HEK293T (cell line): ENCODE measurements around the gene DIPK1A.

Source experiments
- CTCF ChIA-PET: fragments of 350-600 bp; formaldehyde crosslinking; extraction: SDS; loops from one replicate; lab custom pipeline; 2021; ENCODE audit warnings: antibody characterized with exemption, inconsistent platforms; lab: Yijun Ruan, JAX
- POLR2A ChIA-PET: fragments of 350-600 bp; formaldehyde crosslinking; extraction: SDS; loops from one replicate; lab custom pipeline; 2020; ENCODE audit warnings: antibody characterized with exemption, inconsistent platforms; lab: Yijun Ruan, JAX
- DNase-seq: peaks from one replicate; pipeline ENCODE4 v3.0.0; 2012; ENCODE audit warnings: mixed read lengths; ENCODE audit errors: extremely low spot score
- ARNT ChIP-seq: fragments of 450-650 bp; IDR thresholded peaks from 2 replicates; pipeline ENCODE4 v1.6.1; 2017; ENCODE audit warnings: mild to moderate bottlenecking
- BHLHE40 ChIP-seq: fragments of 450-650 bp; IDR thresholded peaks from 2 replicates; pipeline ENCODE4 v1.6.1; 2016; ENCODE audit warnings: mild to moderate bottlenecking, moderate library complexity, borderline replicate concordance
- CTBP1 ChIP-seq: fragments of 450-650 bp; IDR thresholded peaks from 2 replicates; pipeline ENCODE4 v1.6.1; 2016; ENCODE audit warnings: borderline replicate concordance
- ELF4 ChIP-seq: fragments of 450-650 bp; IDR thresholded peaks from 2 replicates; pipeline ENCODE4 v1.6.1; 2017; ENCODE audit warnings: antibody characterized with exemption
- FOXA1 ChIP-seq: fragments of 450-650 bp; IDR thresholded peaks from 2 replicates; pipeline ENCODE4 v1.6.1; 2016; ENCODE audit warnings: mild to moderate bottlenecking
- FOXK2 ChIP-seq: fragments of 450-650 bp; IDR thresholded peaks from 2 replicates; pipeline ENCODE4 v1.6.1; 2016; ENCODE audit warnings: mild to moderate bottlenecking
- FOXM1 ChIP-seq: fragments of 450-650 bp; IDR thresholded peaks from 2 replicates; pipeline ENCODE4 v1.6.1; 2017; ENCODE audit warnings: mild to moderate bottlenecking, borderline replicate concordance
- HDGF ChIP-seq: fragments of 450-650 bp; IDR thresholded peaks from 2 replicates; pipeline ENCODE4 v1.6.1; 2017; ENCODE audit warnings: antibody characterized with exemption, borderline replicate concordance
- L3MBTL2 ChIP-seq: fragments of 450-650 bp; conservative IDR thresholded peaks from 2 replicates; pipeline ENCODE4 v1.6.1; 2016; ENCODE audit warnings: mild to moderate bottlenecking
- LEF1 ChIP-seq: fragments of 450-650 bp; IDR thresholded peaks from 2 replicates; pipeline ENCODE4 v1.6.1; 2017; ENCODE audit warnings: mild to moderate bottlenecking, borderline replicate concordance
- NFRKB ChIP-seq: fragments of 450-650 bp; IDR thresholded peaks from 2 replicates; pipeline ENCODE4 v1.6.1; 2016; ENCODE audit warnings: mild to moderate bottlenecking, moderate library complexity
- SP1 ChIP-seq: fragments of 450-650 bp; IDR thresholded peaks from 2 replicates; pipeline ENCODE4 v1.6.1; 2017
- SUZ12 ChIP-seq: fragments of 450-650 bp; IDR thresholded peaks from 2 replicates; pipeline ENCODE4 v1.6.1; 2016; ENCODE audit warnings: mild to moderate bottlenecking
- TARDBP ChIP-seq: fragments of 450-650 bp; IDR thresholded peaks from 2 replicates; pipeline ENCODE4 v1.6.1; 2016
- ZNF384 ChIP-seq: fragments of 450-650 bp; IDR thresholded peaks from 2 replicates; pipeline ENCODE4 v1.6.1; 2016
- TF ChIP-seq, protein P1 (sequence below): fragments of 450-650 bp; IDR thresholded peaks from 2 replicates; pipeline ENCODE4 v1.6.1; 2016

Gene DIPK1A

DNA sequence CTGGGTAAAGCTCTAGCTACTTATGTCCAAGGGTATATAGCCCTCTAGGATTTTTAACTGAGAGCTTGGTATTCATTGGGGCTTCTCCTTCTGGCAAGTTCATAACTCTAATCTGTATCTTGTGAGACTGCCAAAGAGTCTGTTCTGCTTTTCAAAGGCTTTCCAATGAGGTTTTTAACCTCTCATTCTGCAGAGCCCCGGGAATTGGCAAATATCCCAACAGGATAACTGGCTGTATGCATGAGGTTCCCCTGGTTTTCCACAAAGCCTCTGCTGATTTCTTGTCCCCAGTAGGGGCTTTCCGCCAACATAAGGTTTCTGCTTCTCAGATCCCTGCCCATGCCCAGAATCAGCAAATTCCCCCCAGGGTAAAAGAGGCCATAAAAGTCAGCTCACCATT is 88.5 kb downstream of the DIPK1A start:
- DNase-seq, result no peak
- ChIA-PET POLR2A (no interaction called here), CTCF (no interaction called here)
- TF ChIP-seq ARNT, result no peak
- no peak for TF ChIP-seq ELF4
- no peak for TF ChIP-seq SUZ12
- TF ChIP-seq NFRKB, result no peak
- no peak for TF ChIP-seq HDGF
- TF ChIP-seq SP1, result no peak
- TF ChIP-seq L3MBTL2, result no peak
- no peak for TF ChIP-seq ZNF384
- TF ChIP-seq BHLHE40, result no peak
- TF ChIP-seq LEF1, result no peak
- TF ChIP-seq FOXA1, result no peak
- TF ChIP-seq FOXK2, result no peak
- TF ChIP-seq FOXM1, result no peak
- no peak for TF ChIP-seq CTBP1
- TF ChIP-seq, protein P1, sequence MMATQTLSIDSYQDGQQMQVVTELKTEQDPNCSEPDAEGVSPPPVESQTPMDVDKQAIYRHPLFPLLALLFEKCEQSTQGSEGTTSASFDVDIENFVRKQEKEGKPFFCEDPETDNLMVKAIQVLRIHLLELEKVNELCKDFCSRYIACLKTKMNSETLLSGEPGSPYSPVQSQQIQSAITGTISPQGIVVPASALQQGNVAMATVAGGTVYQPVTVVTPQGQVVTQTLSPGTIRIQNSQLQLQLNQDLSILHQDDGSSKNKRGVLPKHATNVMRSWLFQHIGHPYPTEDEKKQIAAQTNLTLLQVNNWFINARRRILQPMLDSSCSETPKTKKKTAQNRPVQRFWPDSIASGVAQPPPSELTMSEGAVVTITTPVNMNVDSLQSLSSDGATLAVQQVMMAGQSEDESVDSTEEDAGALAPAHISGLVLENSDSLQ, result no peak
- no peak for TF ChIP-seq TARDBP

DNA sequence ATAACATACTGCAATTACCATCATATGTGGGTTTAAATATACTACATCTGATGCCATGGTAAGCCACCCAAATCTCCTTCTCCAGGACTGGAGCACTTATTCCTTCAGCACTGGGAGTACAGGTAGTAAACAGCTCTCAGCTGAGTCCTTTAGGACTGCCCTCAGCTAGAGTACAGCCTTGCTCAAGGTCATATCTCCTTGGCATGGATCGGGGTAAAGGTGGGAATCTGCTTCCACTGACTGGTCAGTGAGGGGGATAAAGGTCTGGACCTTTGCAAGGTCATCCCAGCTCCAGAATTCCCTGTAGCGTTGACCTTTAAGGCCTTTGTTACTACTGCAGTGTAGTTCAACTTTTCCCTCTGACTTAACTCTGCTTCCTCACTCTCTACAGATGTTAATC is 90.7 kb downstream of the DIPK1A start:
- ChIA-PET POLR2A (no interaction called here), CTCF (interaction anchor here (0.6 to 1.4 kb wide), 2 partner anchors 108 to 124 kb away, joined by 4 to 5 read pairs; no protein-coding TSS in a partner anchor)
- no peak for DNase-seq
- TF ChIP-seq ELF4, result no peak
- no peak for TF ChIP-seq BHLHE40
- no peak for TF ChIP-seq FOXK2
- no peak for TF ChIP-seq SP1
- TF ChIP-seq HDGF, result no peak
- no peak for TF ChIP-seq L3MBTL2
- TF ChIP-seq SUZ12, result no peak
- TF ChIP-seq NFRKB, result no peak
- TF ChIP-seq, protein P1, result no peak
- TF ChIP-seq FOXM1, result no peak
- TF ChIP-seq LEF1, result no peak
- no peak for TF ChIP-seq ARNT
- TF ChIP-seq TARDBP, result no peak
- TF ChIP-seq CTBP1, result no peak
- no peak for TF ChIP-seq ZNF384
- no peak for TF ChIP-seq FOXA1

DNA sequence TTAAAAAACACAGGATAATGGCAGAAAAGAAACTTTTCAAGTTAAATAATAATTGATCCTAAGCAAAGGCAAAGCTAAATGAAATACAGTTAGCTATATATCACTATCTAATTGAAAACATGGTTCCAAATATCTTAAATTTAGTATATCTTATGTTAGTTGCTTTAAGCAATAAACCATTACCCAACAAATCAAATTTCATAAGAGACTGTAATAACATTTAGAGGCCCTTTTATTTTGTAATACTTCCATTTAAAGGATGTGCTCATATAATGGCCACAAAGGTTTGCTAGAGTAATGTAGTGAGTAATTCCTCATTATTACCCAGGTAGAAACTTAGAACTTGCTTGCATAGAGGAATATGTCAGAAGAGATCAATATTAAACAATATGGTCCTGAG is 97.1 kb downstream of the DIPK1A start:
- CTCF ChIA-PET, result interaction anchor here (0.8 to 1.0 kb wide), 2 partner anchors 130 to 139 kb away, joined by 3 to 4 read pairs; no protein-coding TSS in a partner anchor
- POLR2A ChIA-PET, result interaction anchor here (0.7 kb wide), 1 partner anchor 87 kb away, joined by 4 read pairs; no protein-coding TSS in a partner anchor
- no peak for TF ChIP-seq L3MBTL2
- TF ChIP-seq NFRKB, result no peak
- TF ChIP-seq, protein P1, result no peak
- TF ChIP-seq ELF4, result no peak
- no peak for TF ChIP-seq FOXA1
- no peak for TF ChIP-seq BHLHE40
- TF ChIP-seq CTBP1, result no peak
- TF ChIP-seq LEF1, result no peak
- TF ChIP-seq FOXM1, result no peak
- TF ChIP-seq SP1, result no peak
- no peak for TF ChIP-seq ARNT
- no peak for TF ChIP-seq TARDBP
- DNase-seq, result no peak

DNA sequence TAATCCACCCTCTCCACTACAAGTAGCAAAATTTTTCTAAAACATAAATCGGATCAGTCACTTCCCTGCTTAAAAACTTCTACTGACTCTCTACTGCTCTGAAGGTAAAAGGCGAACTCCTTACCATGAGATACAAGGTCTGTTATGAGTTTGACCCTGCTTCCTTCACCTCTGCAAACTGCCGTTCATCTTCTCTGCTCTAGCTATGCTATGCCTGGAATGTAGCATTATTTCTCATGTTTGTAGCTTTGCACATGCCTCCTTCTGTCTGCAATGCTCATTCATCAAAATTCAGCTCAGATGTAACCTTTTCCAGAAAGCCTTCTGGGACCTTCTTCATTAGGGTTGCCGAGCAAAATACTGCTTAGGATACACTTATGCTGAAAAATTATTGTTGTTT is 98.7 kb downstream of the DIPK1A start:
- ChIA-PET CTCF (no interaction called here), POLR2A (interaction anchor here (1.1 kb wide), 1 partner anchor 98 kb away, joined by 4 read pairs; the partner anchor contains the start of gene DIPK1A)
- DNase-seq, result no peak
- TF ChIP-seq, protein P1, result no peak
- TF ChIP-seq SUZ12 (no peak), NFRKB (no peak), L3MBTL2 (no peak), FOXK2 (no peak), HDGF (no peak), ELF4 (no peak)

DNA sequence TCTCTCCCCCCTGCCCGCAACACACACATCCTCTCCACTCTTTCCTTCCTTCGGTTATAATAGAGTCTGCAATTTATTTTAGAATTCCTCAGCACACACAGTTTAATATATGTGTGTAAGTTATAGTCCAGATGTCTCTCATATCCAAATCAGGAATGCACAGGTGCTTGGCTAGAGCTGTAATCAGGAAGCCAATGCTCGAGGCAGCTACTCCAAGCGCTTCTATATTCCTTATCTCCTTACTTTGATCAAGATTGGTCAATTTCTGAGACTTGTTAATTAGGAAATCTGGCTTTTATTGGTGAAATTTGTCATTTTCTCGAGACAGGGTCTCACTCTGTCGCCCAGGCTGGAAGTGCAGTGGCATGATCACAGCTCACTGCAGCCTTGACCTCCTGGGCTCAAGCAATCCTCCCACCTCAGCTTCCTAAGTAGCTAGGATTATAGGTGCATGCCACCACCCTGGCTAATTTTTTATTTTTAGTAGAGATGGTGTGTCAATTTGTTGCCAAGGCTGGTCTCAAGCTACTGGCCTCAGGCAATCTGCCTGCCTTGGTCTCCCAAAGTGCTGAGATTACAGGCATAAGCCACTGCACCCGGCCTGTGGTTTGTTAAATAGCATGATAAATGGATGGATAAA is 101.7 kb downstream of the DIPK1A start:
- ChIA-PET POLR2A (interaction anchor here (1.0 to 1.2 kb wide), 2 partner anchors 101 to 103 kb away, joined by 4 to 5 read pairs; partner anchors contain the start of gene DIPK1A), CTCF (interaction anchor here (0.6 to 2.6 kb wide), 15 partner anchors 9 to 203 kb away, joined by 3 to 55 read pairs (median 5); no protein-coding TSS in a partner anchor)
- TF ChIP-seq TARDBP (no peak), FOXK2 (no peak), ELF4 (no peak)
- no peak for DNase-seq
